Endothelial cell of umbilical vein (primary cell): ENCODE data around the gene CEBPA. TPM values are rescaled to one million over a fixed set of nuclear protein-coding genes. Genes with fewer than 3 reads are reported as not detected.

Experiments
- BruUV-seq: library from RNA; stranded (reverse); fragments of 400-500 nt; replicated peaks from 2 replicates; lab custom pipeline; 2021; lab: Mats Ljungman, UMichigan
- CTCF ChIA-PET: fragments of 300-600, 350-600 bp; sonication (Branson Sonifier 250); formaldehyde crosslinking; loops from one replicate; lab custom pipeline; 2021; ENCODE audit warnings: antibody characterized with exemption, inconsistent platforms; lab: Charles Lee
- POLR2A ChIA-PET: fragments of 300-600, 350-600 bp; sonication (Branson Sonifier 250); formaldehyde crosslinking; loops from one replicate; lab custom pipeline; 2021; ENCODE audit warnings: antibody characterized with exemption, inconsistent platforms; lab: Charles Lee
- DNase-seq: peaks from one replicate; pipeline ENCODE4 v3.0.0-alpha.2; 2011; ENCODE audit warnings: low read depth, low spot score
- FAIRE-seq: peaks from 2 replicates; lab custom pipeline; 2011; peaks lifted over from hg19 to GRCh38; lab: Jason Lieb, UNC
- H2AFZ ChIP-seq: 2 replicates; pipeline ENCODE4 v1.6.0; 2012; ENCODE audit warnings: low read depth, low read length, control low read depth, inconsistent platforms
- H3K27ac ChIP-seq: 2 replicates; pipeline ENCODE4 v1.5.1; 2011; ENCODE audit warnings: low read depth, mild to moderate bottlenecking, control low read depth, low read length, moderate library complexity; ENCODE audit not compliant: insufficient read depth
- H3K27me3 ChIP-seq, 2 experiments: 2 replicates each; pipeline versions ENCODE4 v1.6.0 to v1.6.1; 2011; ENCODE audit warnings: low read length in 2 of 2, mixed read lengths in 1 of 2; ENCODE audit not compliant: control insufficient read depth in 2 of 2, insufficient read depth in 2 of 2
- H3K36me3 ChIP-seq, 2 experiments: 2 replicates in 1 of 2; 3 replicates in 1 of 2; pipeline ENCODE4 v1.5.1; 2011; ENCODE audit warnings: low read length in 2 of 2, mild to moderate bottlenecking in 1 of 2, moderate library complexity in 1 of 2; ENCODE audit not compliant: control insufficient read depth in 2 of 2, insufficient read depth in 2 of 2; ENCODE audit errors: extremely low read depth in 1 of 2
- H3K4me1 ChIP-seq: 3 replicates; pipeline ENCODE4 v1.5.1; 2011; ENCODE audit warnings: mild to moderate bottlenecking, low read length; ENCODE audit not compliant: control insufficient read depth, insufficient read depth; ENCODE audit errors: extremely low read depth
- H3K4me2 ChIP-seq: 2 replicates; pipeline ENCODE4 v1.6.1; 2011; ENCODE audit warnings: low read length, control low read depth, mixed read lengths; ENCODE audit not compliant: insufficient read depth
- H3K4me3 ChIP-seq, 3 experiments: fragments of 200-600 bp in 1 of 3; sonication (generic), shearing (Covaris generic) in 1 of 3; replicated peaks in 1 of 3; 2 replicates each; pipeline ENCODE4 v1.5.1; 2011 to 2016; ENCODE audit warnings: control low read depth in 3 of 3, low read length in 3 of 3, mild to moderate bottlenecking in 2 of 3, inconsistent platforms in 1 of 3, low read depth in 1 of 3, moderate library complexity in 1 of 3; ENCODE audit not compliant: insufficient read depth in 1 of 3
- H3K79me2 ChIP-seq: 2 replicates; pipeline ENCODE4 v1.6.0; 2012; ENCODE audit warnings: low read length, inconsistent platforms; ENCODE audit not compliant: control insufficient read depth, insufficient read depth
- H3K9ac ChIP-seq: replicated peaks from 2 replicates; pipeline ENCODE3; 2011; ENCODE audit warnings: low read length, control low read depth; ENCODE audit not compliant: insufficient read depth; ENCODE audit errors: extremely low read depth
- H3K9me1 ChIP-seq: replicated peaks from 3 replicates; pipeline ENCODE4 v1.6.0; 2011; ENCODE audit warnings: mild to moderate bottlenecking, low read length; ENCODE audit not compliant: control insufficient read depth, insufficient read depth; ENCODE audit errors: extremely low read depth
- H3K9me3 ChIP-seq: replicated peaks from 2 replicates; pipeline ENCODE4 v1.5.1; 2012; ENCODE audit warnings: low read length, inconsistent platforms; ENCODE audit not compliant: control insufficient read depth, insufficient read depth
- H4K20me1 ChIP-seq: replicated peaks from 2 replicates; pipeline ENCODE3; 2011; ENCODE audit warnings: mild to moderate bottlenecking, low read length; ENCODE audit not compliant: control insufficient read depth, insufficient read depth; ENCODE audit errors: extremely low read depth
- CTCF ChIP-seq, 2 donors: IDR thresholded peaks; 1 replicate in 1 of 2; 2 replicates in 1 of 2; pipeline ENCODE4 v1.5.1; 2011; ENCODE audit warnings: low read length in 2 of 2, mild to moderate bottlenecking in 2 of 2, moderate library complexity in 2 of 2, control low read depth in 1 of 2, inconsistent platforms in 1 of 2, low read depth in 1 of 2; ENCODE audit not compliant: insufficient read depth in 1 of 2; ENCODE audit errors: extremely low read depth in 1 of 2
- EZH2 ChIP-seq: IDR thresholded peaks from 2 replicates; pipeline ENCODE4 v1.6.1; 2012; ENCODE audit warnings: borderline replicate concordance, low read depth, mild to moderate bottlenecking, moderate library complexity, low read length, inconsistent platforms; ENCODE audit not compliant: severe bottlenecking
- MYC ChIP-seq: IDR thresholded peaks from one replicate; pipeline ENCODE4 v1.6.1; 2011; ENCODE audit warnings: mild to moderate bottlenecking, low read depth, low read length
- POLR2AphosphoS5 ChIP-seq: IDR thresholded peaks from 2 replicates; pipeline ENCODE4 v1.6.1; 2012; ENCODE audit warnings: low read depth, mild to moderate bottlenecking, control low read depth, low read length, moderate library complexity; ENCODE audit not compliant: insufficient read depth
- dilution Hi-C: fragments of 300-500 bp; cut with MboI; formaldehyde crosslinking; loops from one replicate; pipeline ENCODE4 v1.15.0; 2019; ENCODE audit warnings: low sequenced_read_pairs; ENCODE audit not compliant: extremely low pct_ligation_motif_present
- intact Hi-C: fragments of 100-400 bp; cut with micrococcal nuclease; formaldehyde crosslinking; loops from one replicate; pipeline ENCODE4 v1.10.0; 2022
- polyA plus RNA-seq, 4 experiments: library from polyadenylated mRNA; depleted of rRNA in 3 of 4; stranded (reverse) in 3 of 4; unstranded in 1 of 4; fragments of >200 nt; gene quantifications; 2 replicates each; pipeline versions ENCODE4 v1.2.1 to v1.2.3, GENCODE V29; 2011 to 2012; ENCODE audit warnings: missing spikeins in 1 of 4
- total RNA-seq: library from RNA; stranded (reverse); gene quantifications from 2 replicates; pipeline ENCODE4 v1.2.3, GENCODE V29; 2021

CEBPA gene
- total and polyA plus RNA-seq, 2 donors (not counting 3 experiments of a cell fraction or from before 2014, with no cell fraction given), result 0.06 TPM; not detected in 1

- H3K4me3 ChIP-seq, result no peak overlapping the region
- no peaks in the 10 kb centered on the region for H3K4me1 ChIP-seq
- no peaks in the 10 kb centered on the region for H3K9me3 ChIP-seq
- TF ChIP-seq CTCF (IDR thresholded peaks at IDR 0.05; ENCODE audit: extremely low read depth in 1 of 2, insufficient read depth in 1 of 2, low read depth in 1 of 2, low read length in 2 of 2) (no peak), POLR2AphosphoS5 (no peak), EZH2 (no peak), MYC (no peak)
- POLR2A ChIA-PET, result no interaction called here
- no peak overlapping the region for H2AFZ ChIP-seq
- H3K79me2 ChIP-seq, result no peaks in the 10 kb centered on the region
- dilution Hi-C loops (no loop called here), intact Hi-C loops (no loop called here)
- CTCF ChIA-PET, result interaction anchor here (2.3 kb wide), 1 partner anchor 12 kb away, joined by 9 read pairs; the partner anchor contains the start of gene CEBPA
- H3K9ac ChIP-seq, result no peak overlapping the region
- H3K4me2 ChIP-seq, result no peak overlapping the region
- H3K9me1 ChIP-seq, result no peaks in the 10 kb centered on the region
- peaks cover 0 to 6% of the 10 kb centered on the region in 2 experiments for H3K27me3 ChIP-seq
- H3K36me3 ChIP-seq, result no peaks in the 10 kb centered on the region
- no peak overlapping the region for H3K27ac ChIP-seq
- no peaks in the 10 kb centered on the region for H4K20me1 ChIP-seq
- BruUV-seq, result no TSS peak
- no peak for DNase-seq
- FAIRE-seq, result no peak
Observed at GRCh38 chr19:33290956-33291622, 11.2 kb downstream of the CEBPA start.
